GM10847 (cell line): ENCODE data around the gene AK2.

Source experiments
- POLR2A ChIP-seq: IDR thresholded peaks from 2 replicates; pipeline ENCODE4 v1.6.1; 2011; ENCODE audit not compliant: insufficient read length; ENCODE audit errors: extremely low read depth

Gene AK2

DNA sequence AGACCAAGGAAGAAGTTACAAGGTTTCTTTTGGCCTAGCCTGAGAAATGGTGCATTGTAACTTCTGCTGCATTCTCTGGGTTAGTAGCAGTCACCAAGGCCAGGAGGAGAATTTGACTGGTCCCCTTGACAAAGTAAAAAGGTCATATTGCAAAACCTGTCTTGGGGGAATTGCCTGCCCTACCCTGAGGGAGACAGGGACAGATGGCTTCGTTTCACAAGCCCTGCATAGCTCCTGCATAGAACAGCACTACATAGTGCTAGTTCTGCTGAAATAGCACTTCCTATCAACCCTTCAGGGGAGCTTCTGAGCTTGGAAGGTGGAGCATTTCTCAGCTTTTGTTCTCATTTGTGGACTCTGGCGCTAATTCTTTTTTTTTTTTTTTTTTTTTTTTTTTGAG lies 20.4 kb upstream of the AK2 start:
- TF ChIP-seq POLR2A: no peak

DNA sequence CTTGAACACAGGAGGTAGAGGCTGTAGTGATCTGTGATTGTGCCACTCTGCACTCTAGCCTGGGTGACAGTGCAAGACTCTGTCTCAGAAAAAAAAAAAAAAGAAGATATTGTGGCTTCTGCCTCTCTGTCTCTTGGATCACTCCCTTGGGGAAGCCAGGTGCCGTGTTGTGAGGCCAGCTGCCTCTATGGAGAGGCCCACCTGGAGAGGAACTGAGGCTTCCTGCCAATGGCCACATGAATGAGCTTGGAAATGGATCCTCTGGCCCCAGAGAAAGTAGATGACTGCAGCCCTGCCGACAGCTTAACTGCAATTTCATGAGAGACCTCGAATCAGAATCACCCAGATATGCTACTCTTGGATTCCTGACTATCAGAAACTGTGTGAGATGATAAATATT lies 19.7 kb upstream of the AK2 start:
- TF ChIP-seq POLR2A: no peak

DNA sequence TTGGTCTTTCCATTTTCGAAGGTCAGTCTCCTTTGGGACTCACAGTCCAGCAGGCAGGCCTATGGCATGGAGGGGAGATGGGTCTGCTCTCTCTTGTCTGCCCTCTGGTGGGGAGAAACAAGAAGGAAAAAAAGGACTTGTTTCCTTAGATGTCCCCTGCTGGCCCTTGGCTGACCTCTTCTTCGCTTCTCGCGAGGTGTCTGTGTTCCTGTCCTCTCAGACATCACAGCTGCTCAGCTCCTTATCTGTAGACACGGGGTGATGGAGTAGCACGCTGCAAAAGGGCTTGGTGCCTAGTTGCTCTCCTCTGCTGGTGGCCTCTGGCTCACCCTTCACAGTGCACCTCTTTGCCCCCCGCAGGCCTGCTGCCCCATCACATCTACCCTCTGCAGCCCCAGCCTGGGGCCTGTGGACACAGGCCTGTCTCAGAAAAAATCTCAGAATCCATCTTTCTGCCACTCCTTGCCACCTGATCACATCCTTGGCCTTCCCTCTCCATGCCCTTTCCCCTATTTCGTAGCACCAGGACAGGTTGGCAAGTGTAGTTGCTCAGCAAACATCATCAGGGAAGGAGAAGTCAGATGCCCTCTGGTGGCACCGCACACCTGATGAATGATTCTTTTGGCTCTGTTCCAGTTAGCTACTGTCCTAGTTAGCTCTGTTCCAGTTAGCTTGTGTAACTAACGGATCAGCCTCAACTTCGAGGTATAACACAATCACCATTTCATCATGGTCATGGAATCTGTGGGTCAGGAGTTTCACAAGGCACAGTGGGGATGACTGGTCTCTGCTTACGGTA lies 18.7 kb upstream of the AK2 start:
- no peak for TF ChIP-seq POLR2A

DNA sequence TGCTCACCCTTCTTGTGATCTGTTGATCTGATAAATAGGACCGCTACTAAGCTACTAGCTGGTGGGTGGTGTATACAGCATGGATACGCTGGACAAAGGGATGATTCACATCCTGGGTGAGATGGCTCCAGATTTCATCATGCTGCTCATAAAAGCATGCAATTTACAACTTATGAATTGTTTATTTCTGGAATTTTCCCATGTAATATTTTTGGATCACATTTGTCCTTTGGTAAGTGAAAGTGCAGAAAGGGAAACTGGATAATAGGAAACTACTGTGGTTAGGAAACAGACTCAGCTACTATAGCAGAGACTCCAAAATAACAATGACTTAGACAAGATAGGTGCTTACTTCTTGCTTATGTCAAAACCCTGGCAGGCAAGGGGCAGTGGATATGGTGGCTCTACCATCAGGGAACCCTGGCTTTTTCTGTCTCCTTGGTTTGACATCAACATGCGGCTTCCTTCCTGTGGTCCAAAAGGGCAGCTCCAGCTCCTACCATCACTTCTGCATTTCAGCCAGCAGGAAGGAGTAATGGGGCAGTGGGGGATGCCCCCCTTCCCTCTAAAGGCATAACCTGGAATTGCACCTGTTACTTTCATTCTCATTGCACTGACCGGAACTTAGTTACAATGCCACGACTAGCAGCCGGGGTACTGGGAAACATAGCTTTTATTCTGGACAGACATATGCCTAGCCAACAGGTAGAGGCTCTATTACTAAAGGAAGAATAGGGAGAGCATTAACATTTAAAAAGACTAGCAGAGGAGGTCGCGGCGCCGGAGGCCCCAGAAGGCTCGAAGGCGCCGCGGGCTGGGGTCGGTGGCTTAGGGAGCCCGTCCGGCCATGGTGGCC lies 13.8 kb upstream of the AK2 start:
- TF ChIP-seq POLR2A: no peak

DNA sequence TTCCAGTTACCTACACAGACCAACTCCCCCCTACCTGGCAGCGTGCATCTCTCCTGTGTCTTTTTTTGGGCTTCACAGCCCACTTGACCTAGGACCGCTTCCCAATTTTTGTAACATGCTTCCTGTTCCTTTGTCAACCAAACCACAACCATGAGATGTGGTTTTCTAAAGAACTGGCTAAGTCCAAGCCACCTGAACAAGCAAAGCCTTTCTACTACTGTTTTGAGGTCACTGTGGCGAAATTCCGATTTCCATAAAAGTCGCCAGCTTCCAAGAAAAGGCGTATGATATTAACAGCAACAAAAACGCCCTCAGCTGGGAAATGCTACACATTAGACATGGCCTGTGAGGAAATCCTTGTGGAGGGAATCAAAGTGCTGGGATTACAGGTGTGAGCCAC lies 12.7 kb upstream of the AK2 start:
- no peak for TF ChIP-seq POLR2A

DNA sequence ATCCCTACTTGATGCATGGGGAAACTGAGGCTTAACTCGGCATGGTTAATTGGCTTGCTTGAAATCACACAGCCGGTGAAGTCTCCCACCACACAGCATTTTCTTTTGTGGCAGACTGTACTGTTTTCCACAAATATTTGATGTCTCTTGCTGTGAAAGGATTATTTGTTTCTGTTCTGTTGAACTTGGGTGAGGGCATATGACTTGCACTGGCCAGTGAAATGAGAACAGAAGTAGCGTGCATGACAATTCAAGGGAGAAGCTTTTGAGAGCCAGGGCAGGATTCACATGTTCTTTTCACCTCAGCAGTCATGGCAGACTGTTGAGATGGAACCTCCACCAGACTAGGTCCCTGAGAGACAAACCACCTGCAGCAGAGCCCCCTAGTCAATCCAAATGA lies 11.7 kb upstream of the AK2 start:
- no peak for TF ChIP-seq POLR2A

DNA sequence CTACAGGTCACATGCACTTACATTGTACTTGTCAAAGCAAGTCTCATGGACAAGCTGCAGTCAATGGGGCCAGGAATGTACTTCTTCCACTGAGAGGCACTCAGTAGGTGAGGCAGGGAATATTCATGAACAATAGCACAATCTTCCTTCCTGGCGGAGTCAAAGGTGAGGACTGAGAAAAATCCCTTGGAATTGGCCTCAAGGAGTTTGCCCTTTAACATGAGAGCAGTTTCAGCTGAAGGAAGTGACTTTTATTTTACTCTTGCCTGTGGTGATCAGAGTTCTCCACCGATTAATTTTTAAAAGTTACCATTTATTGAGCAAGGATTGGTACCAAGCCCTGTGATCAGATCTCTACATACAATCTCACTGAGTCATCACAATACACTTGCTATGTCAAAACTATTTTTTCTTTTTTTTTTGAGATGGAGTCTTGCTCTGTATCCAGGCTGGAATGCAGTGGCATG lies 11.2 kb upstream of the AK2 start:
- TF ChIP-seq POLR2A: no peak

DNA sequence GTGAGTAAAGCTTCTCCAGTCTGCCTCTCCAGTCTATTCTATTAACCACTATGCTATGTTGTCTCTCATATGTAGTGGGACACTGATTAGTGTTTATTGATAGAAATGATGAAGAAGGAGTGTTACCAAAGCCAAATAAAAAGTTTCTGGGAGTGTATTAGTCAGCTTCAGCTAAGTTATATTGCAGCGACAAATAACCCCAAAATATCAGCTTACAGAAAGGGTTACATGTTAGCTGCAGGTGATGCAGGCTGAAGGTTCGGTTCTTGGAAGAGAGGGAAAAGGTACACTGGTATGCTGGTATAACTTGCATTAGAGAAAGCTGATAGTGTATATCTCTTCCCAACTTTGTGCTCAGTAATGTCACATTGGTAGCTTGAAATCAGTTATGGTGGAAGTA lies 10.6 kb upstream of the AK2 start:
- TF ChIP-seq POLR2A: no peak

DNA sequence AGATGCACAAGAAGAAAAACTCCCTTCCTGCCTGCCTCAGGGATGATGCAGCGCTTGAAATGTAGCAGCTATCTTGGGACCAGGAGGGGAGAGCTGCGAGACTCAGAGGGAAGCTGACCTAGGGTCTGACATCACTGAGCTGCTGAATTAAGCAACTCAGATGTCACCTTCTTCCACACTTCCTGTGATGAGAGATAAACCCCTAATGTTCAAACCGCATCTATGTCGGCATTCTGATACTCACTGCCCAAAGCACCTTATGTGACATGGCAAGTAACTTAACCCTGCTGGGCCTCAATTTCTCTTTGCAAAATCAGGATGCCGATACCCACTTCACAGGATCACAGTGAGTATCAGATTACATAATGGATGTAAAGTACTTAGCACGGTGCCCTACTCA lies 9.1 kb upstream of the AK2 start:
- TF ChIP-seq POLR2A: no peak

DNA sequence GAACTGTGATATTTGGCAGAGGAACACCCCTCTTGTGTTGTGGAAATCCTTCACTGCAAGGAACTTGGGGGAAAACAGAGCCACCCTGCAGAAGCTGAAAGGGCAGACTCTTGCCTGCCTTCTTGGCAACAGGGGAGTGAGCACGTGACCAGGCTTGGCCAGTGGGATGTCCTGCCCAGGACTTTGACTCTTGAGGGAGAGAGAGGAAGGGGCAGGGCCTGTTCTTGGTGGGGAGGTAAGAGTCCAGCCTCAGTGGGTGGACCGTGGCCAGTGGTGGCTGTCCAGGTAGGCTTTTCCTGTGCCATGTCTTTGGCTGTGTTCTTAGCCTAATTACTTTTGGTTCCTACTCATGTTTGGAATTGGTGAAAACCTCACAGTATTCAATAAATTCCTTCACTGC lies 8.6 kb upstream of the AK2 start:
- no peak for TF ChIP-seq POLR2A

DNA sequence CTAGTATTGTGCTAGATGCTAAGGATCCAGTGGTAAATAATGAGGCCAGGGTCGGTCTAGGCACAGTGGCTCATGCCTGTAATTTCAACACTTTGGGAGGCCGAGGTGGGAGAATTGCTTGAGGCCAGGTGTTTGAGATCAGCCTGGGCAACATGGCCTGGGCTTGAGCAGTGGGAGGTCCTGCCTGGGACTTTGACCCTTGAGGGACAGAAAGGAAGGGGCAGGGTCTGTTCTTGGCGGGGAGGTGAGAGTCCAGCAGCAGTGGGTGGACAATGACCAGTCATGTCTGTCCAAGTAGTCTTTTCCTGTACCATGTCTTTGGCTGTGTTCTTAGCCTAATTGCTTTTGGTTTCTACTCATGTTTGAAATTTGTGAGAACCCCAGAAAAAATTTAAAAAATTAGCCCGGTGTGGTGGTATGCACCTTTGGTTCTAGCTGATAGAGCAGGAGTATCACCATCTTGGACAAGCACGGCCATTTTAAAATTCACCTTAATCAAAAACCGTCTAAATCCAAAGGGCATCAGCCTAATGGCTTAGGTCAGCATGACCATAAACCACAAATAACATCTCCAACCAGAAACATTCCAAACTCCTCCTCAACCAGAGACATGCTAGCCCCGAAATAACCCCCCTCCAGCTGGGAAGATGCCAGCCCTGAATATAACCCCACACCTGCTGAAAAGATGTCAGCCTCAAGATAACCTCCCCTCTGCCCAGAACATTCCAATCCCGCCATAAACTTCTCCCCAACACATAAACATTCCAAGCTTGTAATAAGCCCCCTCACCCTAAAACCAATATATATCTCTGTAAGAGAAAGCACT lies 6.8 kb upstream of the AK2 start:
- TF ChIP-seq POLR2A: no peak

DNA sequence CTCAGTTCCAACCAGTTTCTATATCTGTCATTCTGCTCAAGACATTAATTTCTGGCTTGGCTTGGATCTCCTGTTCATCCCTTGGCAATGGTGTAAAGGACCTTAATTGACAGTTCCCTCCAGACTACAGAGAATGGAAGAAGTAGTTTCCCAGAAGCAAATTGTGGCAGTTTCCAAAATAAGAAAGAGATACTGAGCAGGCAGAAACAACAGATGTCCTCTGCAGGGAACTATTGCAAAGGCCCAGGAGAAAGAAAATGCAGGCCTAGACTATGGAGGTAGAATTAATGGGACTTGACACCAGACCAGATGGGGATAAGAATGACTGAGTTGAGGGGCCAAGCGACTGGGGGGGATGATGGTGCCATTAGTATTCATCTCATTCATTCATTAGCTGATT lies 6.1 kb upstream of the AK2 start:
- no peak for TF ChIP-seq POLR2A

DNA sequence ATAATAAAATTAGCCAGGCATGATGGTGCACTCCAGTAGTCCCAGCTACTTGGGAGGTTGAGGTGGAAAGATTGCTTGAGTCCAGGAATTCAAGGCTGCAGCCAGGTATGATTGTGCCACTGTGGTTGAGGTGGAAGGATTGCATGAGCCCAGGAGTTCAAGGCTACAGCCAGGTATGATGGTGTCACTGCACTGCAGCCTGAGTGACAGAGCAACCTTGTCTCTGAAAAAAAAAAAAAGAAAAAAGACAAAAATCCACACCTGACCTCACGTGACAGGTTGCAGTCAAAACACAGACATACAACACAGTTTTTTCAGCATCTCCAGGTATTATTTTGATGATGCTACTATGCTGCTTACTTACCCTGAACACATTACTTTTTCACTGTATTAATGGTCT lies 4.3 kb upstream of the AK2 start:
- no peak for TF ChIP-seq POLR2A

DNA sequence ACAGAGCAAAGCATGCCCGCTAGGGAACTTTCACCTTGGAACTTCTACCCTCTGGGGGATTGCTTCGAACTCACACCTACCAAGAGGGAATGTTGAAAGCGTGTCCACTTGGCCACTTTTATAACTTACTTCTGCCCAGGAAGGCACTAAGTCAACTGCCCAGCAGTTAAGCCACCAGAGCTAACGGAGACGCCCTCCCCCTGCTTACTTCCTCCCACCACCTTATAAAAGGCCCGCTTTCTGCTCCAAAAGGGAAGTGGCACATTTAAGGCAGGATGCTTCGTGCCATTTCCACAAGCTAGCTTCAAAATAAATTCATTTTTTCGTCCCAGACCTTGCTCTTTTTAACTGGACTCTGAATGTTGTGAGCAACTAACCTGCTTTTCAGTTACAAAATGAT lies 3.2 kb upstream of the AK2 start:
- TF ChIP-seq POLR2A: no peak

DNA sequence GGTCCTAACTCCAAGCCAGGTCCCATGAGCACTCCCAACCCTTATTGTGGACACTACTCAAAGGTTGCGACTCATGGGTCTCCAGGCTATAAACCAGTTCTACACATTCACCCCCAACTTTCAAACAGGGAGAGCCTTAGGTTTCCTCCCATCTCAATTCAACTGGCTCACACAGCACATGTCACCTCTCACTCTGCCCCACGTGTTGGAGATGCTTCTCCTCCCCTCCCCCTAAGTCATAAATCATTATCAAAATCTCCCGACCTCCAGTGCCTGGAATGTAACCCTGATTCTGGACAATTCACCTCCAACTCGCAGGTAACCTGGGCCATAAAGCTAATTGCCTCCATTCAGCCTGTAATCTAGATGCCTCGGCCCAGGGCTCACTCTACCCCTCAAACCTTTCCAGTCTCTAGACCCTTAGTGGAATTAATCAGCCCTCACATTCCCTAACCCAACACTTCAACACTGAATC lies 595 bp downstream of the AK2 start:
- no peak for TF ChIP-seq POLR2A
